MM.1S (cell line): Measurements from ENCODE around the gene FHIT.
A peak's percentile ranks its signal among the peaks of the same experiment; 100 is the strongest.

ENCODE experiments used
- DNase-seq: peaks from one replicate; pipeline ENCODE4 v3.0.0-alpha.2; 2015
- H2AFZ ChIP-seq: fragments of 300-600 bp; sonication (generic); 2 replicates; pipeline ENCODE4 v1.6.0; 2016; ENCODE audit warnings: antibody characterized with exemption, low read length
- H3F3A ChIP-seq: fragments of 300-600 bp; sonication (generic); 2 replicates; pipeline ENCODE4 v1.6.1; 2016; ENCODE audit warnings: mild to moderate bottlenecking, antibody characterized with exemption, low read length, moderate library complexity, mixed read lengths; ENCODE audit not compliant: insufficient read depth
- H3K27ac ChIP-seq: fragments of 300-600 bp; sonication (generic); 2 replicates; pipeline ENCODE4 v1.5.1; 2016; ENCODE audit warnings: mild to moderate bottlenecking, low read length
- H3K27me3 ChIP-seq: fragments of 300-600 bp; sonication (generic); replicated peaks from 2 replicates; pipeline ENCODE4 v1.6.0; 2016; ENCODE audit warnings: low read length; ENCODE audit not compliant: insufficient read depth
- H3K36me3 ChIP-seq: fragments of 300-600 bp; sonication (generic); replicated peaks from 2 replicates; pipeline ENCODE4 v1.6.1; 2016; ENCODE audit warnings: mild to moderate bottlenecking, low read length, mixed read lengths; ENCODE audit not compliant: insufficient read depth
- H3K4me1 ChIP-seq: fragments of 300-600 bp; sonication (generic); 2 replicates; pipeline ENCODE4 v1.6.1; 2016; ENCODE audit warnings: low read length, mixed read lengths
- H3K4me2 ChIP-seq: fragments of 300-600 bp; sonication (generic); 2 replicates; pipeline ENCODE4 v1.6.0; 2016; ENCODE audit warnings: low read depth, low read length
- H3K4me3 ChIP-seq: fragments of 300-600 bp; sonication (generic); 2 replicates; pipeline ENCODE4 v1.5.1; 2016; ENCODE audit warnings: low read length, mixed read lengths
- H3K79me2 ChIP-seq: fragments of 300-600 bp; sonication (generic); 2 replicates; pipeline ENCODE4 v1.6.1; 2016; ENCODE audit warnings: mixed run types, low read length, mixed read lengths
- H3K9ac ChIP-seq: fragments of 300-600 bp; sonication (generic); 2 replicates; pipeline ENCODE4 v1.6.1; 2016; ENCODE audit warnings: low read length, mixed read lengths
- H3K9me2 ChIP-seq: fragments of 300-600 bp; sonication (generic); replicated peaks from 2 replicates; pipeline ENCODE4 v1.6.1; 2016; ENCODE audit warnings: mild to moderate bottlenecking, low read length, mixed read lengths; ENCODE audit not compliant: insufficient read depth
- H3K9me3 ChIP-seq: fragments of 300-600 bp; sonication (generic); replicated peaks from 2 replicates; pipeline ENCODE4 v1.6.1; 2016; ENCODE audit warnings: mild to moderate bottlenecking, low read length, mixed read lengths; ENCODE audit not compliant: insufficient read depth
- H4K20me1 ChIP-seq: fragments of 300-600 bp; sonication (generic); 2 replicates; pipeline ENCODE4 v1.6.1; 2016; ENCODE audit warnings: mild to moderate bottlenecking, low read length, moderate library complexity, mixed read lengths; ENCODE audit not compliant: insufficient read depth
- EZH2 ChIP-seq: fragments of 300-600 bp; sonication (generic); optimal IDR thresholded peaks from 2 replicates; pipeline ENCODE3; 2017; ENCODE audit warnings: low read depth, mild to moderate bottlenecking, antibody characterized with exemption, low read length, mixed read lengths
- EZH2phosphoT487 ChIP-seq: fragments of 300-600 bp; sonication (generic); IDR thresholded peaks from 2 replicates; pipeline ENCODE4 v1.6.1; 2018; ENCODE audit warnings: antibody characterized with exemption, low read length
- TF ChIP-seq, protein P1 (sequence below): fragments of 300-600 bp; sonication (generic); IDR thresholded peaks from 2 replicates; pipeline ENCODE4 v1.5.1; 2016; ENCODE audit warnings: antibody characterized with exemption, low read length, mixed read lengths

FHIT gene

DNA sequence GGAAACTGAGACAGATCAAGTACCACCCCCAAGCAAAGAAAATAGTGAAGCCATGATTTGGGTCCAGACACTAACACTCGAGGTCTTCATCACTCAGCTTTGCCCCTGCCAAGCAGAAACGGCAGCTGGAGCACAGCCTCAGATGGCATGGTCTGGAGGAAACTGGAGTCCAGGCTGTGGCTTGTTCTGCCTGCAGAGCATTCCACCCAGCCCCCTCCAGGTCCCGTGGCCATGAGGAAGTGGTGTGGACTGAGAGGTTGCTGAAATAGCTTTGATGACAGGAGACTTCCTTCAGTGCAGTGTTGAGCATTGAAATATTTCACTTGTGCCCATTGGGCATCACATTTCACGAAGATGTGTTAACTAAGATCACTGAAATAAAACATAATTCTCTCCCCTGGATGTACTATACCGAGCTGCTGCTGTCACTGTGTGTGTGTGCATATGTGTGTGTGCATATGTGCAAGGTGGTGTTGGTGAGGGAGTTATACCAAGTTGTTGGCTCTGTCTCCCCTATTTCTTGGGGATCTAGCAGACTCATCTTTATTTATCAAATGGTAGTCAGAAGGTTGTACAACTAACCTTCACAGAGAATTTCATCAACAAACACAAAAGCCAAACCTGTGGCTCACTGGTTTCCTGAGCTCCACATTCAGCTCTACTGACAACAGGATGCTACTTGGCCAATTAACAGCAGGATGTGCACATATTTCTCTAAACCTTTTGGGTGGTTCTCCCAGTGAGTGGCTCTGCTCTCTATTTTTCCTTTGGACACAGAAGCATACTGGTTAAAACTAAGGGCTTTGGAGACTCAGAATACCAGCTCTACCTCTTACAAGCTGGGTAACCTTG is 1541.3 kb downstream of the FHIT start:
- Histone ChIP-seq H3K27me3 (no peaks in the 10 kb centered on the region), H3K4me1 (no peaks in the 10 kb centered on the region), H2AFZ (no peak overlapping the region), H3F3A (no peaks in the 10 kb centered on the region), H3K27ac (no peak overlapping the region), H4K20me1 (no peaks in the 10 kb centered on the region), H3K9me3 (no peaks in the 10 kb centered on the region), H3K9me2 (no peaks in the 10 kb centered on the region), H3K4me3 (no peak overlapping the region), H3K9ac (no peak overlapping the region), H3K79me2 (no peaks in the 10 kb centered on the region), H3K36me3 (no peaks in the 10 kb centered on the region), H3K4me2 (no peak overlapping the region)
- peak; percentile 18 for DNase-seq
- TF ChIP-seq, protein P1, sequence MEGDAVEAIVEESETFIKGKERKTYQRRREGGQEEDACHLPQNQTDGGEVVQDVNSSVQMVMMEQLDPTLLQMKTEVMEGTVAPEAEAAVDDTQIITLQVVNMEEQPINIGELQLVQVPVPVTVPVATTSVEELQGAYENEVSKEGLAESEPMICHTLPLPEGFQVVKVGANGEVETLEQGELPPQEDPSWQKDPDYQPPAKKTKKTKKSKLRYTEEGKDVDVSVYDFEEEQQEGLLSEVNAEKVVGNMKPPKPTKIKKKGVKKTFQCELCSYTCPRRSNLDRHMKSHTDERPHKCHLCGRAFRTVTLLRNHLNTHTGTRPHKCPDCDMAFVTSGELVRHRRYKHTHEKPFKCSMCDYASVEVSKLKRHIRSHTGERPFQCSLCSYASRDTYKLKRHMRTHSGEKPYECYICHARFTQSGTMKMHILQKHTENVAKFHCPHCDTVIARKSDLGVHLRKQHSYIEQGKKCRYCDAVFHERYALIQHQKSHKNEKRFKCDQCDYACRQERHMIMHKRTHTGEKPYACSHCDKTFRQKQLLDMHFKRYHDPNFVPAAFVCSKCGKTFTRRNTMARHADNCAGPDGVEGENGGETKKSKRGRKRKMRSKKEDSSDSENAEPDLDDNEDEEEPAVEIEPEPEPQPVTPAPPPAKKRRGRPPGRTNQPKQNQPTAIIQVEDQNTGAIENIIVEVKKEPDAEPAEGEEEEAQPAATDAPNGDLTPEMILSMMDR, result no peak
- TF ChIP-seq EZH2 (no peak), EZH2phosphoT487 (no peak)

DNA sequence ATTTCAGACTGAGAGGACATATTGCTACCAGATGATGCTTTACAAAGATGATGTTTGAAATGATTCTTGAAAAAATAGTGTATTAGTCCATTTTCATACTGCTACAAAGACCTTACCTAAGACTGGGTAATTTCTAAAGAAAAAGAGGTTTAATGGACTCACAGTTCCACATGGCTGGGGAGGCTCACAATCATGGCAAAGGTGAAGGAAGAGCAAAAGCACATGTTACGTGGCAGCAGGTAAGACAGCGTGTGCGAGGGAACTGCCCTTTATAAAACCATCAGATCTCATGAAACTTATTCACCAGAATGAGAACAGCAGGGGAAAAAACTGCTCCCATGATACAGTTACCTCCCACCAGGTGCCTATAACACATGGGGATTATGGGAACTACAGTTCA is 1543.0 kb downstream of the FHIT start:
- H3K4me1 ChIP-seq, result no peaks in the 10 kb centered on the region
- no peaks in the 10 kb centered on the region for H3K9me3 ChIP-seq
- H2AFZ ChIP-seq, result no peak overlapping the region
- H4K20me1 ChIP-seq, result no peaks in the 10 kb centered on the region
- no peak for DNase-seq
- H3K27me3 ChIP-seq, result no peaks in the 10 kb centered on the region
- no peaks in the 10 kb centered on the region for H3K79me2 ChIP-seq
- H3K4me2 ChIP-seq, result no peak overlapping the region
- H3K27ac ChIP-seq, result no peak overlapping the region
- no peaks in the 10 kb centered on the region for H3K36me3 ChIP-seq
- TF ChIP-seq, protein P1, result no peak
- TF ChIP-seq EZH2phosphoT487, result no peak
- TF ChIP-seq EZH2, result no peak
- H3K9ac ChIP-seq, result no peak overlapping the region
- H3F3A ChIP-seq, result no peaks in the 10 kb centered on the region
- no peak overlapping the region for H3K4me3 ChIP-seq
- no peaks in the 10 kb centered on the region for H3K9me2 ChIP-seq

- no peak overlapping the region for H3K4me3 ChIP-seq
Observed at GRCh38 chr3:59704292-59704691, 1547.0 kb downstream of the FHIT start.

More at GRCh38 chr3:59704292-59704691, 1547.0 kb downstream of the FHIT start:
- TF ChIP-seq EZH2, result no peak
- TF ChIP-seq EZH2phosphoT487, result no peak
- TF ChIP-seq, protein P1, result no peak
- Histone ChIP-seq H2AFZ (no peak overlapping the region), H3K4me2 (no peak overlapping the region), H4K20me1 (no peaks in the 10 kb centered on the region), H3K9me3 (no peaks in the 10 kb centered on the region), H3F3A (no peaks in the 10 kb centered on the region), H3K9me2 (no peaks in the 10 kb centered on the region), H3K36me3 (no peaks in the 10 kb centered on the region), H3K27ac (no peak overlapping the region), H3K4me1 (no peaks in the 10 kb centered on the region), H3K9ac (no peak overlapping the region), H3K79me2 (no peaks in the 10 kb centered on the region), H3K27me3 (no peaks in the 10 kb centered on the region)
- DNase-seq, result no peak
